ENCODE results near the gene SOAT2.

- TF ChIP-seq CTCF (IDR thresholded peaks at IDR 0.05) (no peak), POLR2A (IDR thresholded peaks at IDR 0.05) (no peak), EP300 (IDR thresholded peaks at IDR 0.05) (no peak)
Observed at GRCh38 chr12:53091756-53092155, 11.5 kb upstream of the SOAT2 start.
